ENCODE measurements around the gene ANKRD16. TPM values are rescaled to one million over a fixed set of nuclear protein-coding genes. Genes with fewer than 3 reads are reported as not detected.

The ANKRD16 gene
- total RNA-seq: 22.4 and 32.3 TPM in 2 replicates
- 29.0 and 33.8 TPM in 2 replicates for polyA plus RNA-seq

- Histone ChIP-seq H3K9me3 (ENCODE audit: low read depth) (no peaks in the 10 kb centered on the region), H3K4me1 (ENCODE audit: low read depth) (peaks cover 43% of the 10 kb centered on the region), H3K27me3 (no peaks in the 10 kb centered on the region), H3K36me3 (peaks cover 12% of the 10 kb centered on the region), H3K4me3 (peak within 1 kb of the TSS; percentile 75), H3K27ac (peak within 1 kb of the TSS; percentile 95)
- DNase-seq (ENCODE audit: low read depth in 1 of 2, low spot score in 1 of 2): peak; percentile 99 to 100
- TF ChIP-seq, protein P1, sequence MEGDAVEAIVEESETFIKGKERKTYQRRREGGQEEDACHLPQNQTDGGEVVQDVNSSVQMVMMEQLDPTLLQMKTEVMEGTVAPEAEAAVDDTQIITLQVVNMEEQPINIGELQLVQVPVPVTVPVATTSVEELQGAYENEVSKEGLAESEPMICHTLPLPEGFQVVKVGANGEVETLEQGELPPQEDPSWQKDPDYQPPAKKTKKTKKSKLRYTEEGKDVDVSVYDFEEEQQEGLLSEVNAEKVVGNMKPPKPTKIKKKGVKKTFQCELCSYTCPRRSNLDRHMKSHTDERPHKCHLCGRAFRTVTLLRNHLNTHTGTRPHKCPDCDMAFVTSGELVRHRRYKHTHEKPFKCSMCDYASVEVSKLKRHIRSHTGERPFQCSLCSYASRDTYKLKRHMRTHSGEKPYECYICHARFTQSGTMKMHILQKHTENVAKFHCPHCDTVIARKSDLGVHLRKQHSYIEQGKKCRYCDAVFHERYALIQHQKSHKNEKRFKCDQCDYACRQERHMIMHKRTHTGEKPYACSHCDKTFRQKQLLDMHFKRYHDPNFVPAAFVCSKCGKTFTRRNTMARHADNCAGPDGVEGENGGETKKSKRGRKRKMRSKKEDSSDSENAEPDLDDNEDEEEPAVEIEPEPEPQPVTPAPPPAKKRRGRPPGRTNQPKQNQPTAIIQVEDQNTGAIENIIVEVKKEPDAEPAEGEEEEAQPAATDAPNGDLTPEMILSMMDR (IDR thresholded peaks at IDR 0.05; ENCODE audit: low read depth, low read length): no peak
Observed at GRCh38 chr10:5889624-5890451, at the start of gene ANKRD16, which contains the start of gene FBH1. TSS of gene ANKRD16 (minus strand) at chr10:5889893. CDS start at chr10:5889354, 539 bp downstream. TSS of gene FBH1 (plus strand) at chr10:5890243. CDS start at chr10:5890346, 103 bp downstream.

DNA sequence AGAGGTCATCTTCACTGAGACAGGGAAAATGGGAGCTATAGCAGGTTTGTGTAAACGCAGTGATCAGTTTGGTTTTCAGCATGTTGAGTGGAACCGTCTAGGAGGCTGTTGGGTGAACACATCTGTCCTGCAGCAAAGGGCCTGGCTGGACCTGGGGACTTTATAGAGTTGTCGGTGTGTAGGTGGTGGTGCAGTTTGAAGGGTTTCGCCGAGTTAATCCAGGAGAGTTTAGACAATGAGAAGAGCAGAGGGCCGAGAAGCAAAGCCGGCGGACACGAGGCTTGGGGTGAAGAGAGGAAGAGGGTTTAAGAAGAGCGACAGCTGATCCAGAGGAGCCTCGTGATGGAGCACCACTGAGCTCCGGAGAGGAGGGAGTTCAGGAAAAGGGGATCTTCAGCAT lies 48.6 kb upstream of the ANKRD16 start:
- TF ChIP-seq, protein P1 (IDR thresholded peaks at IDR 0.05; ENCODE audit: low read depth, low read length): no peak
- H3K27ac ChIP-seq: peak overlapping the region; percentile 51
- peaks cover 34% of the 10 kb centered on the region for H3K36me3 ChIP-seq
- H3K4me1 ChIP-seq (ENCODE audit: low read depth): peaks cover 5% of the 10 kb centered on the region
- H3K4me3 ChIP-seq: no peak overlapping the region
- H3K27me3 ChIP-seq: no peaks in the 10 kb centered on the region
- DNase-seq (ENCODE audit: low read depth in 1 of 2, low spot score in 1 of 2): no peak
- H3K9me3 ChIP-seq (ENCODE audit: low read depth): no peaks in the 10 kb centered on the region

GRCh38 chr10:5937016-5937415 lies 47.3 kb upstream of the ANKRD16 start:
- Histone ChIP-seq H3K27me3 (no peaks in the 10 kb centered on the region), H3K36me3 (peaks cover 40% of the 10 kb centered on the region), H3K4me3 (no peak overlapping the region), H3K27ac (peak overlapping the region; percentile 49), H3K4me1 (ENCODE audit: low read depth) (peaks cover 5% of the 10 kb centered on the region), H3K9me3 (ENCODE audit: low read depth) (no peaks in the 10 kb centered on the region)
- TF ChIP-seq, protein P1 (IDR thresholded peaks at IDR 0.05; ENCODE audit: low read depth, low read length): no peak
- DNase-seq (ENCODE audit: low read depth in 1 of 2, low spot score in 1 of 2): no peak

GRCh38 chr10:5935628-5936027 lies 45.9 kb upstream of the ANKRD16 start:
- no peaks in the 10 kb centered on the region for H3K9me3 ChIP-seq (ENCODE audit: low read depth)
- peak overlapping the region; percentile 49 for H3K27ac ChIP-seq
- TF ChIP-seq, protein P1 (IDR thresholded peaks at IDR 0.05; ENCODE audit: low read depth, low read length): no peak
- H3K27me3 ChIP-seq: no peaks in the 10 kb centered on the region
- peaks cover 5% of the 10 kb centered on the region for H3K4me1 ChIP-seq (ENCODE audit: low read depth)
- no peak for DNase-seq (ENCODE audit: low read depth in 1 of 2, low spot score in 1 of 2)
- H3K36me3 ChIP-seq: peaks cover 54% of the 10 kb centered on the region
- no peak overlapping the region for H3K4me3 ChIP-seq

- H3K4me3 ChIP-seq: no peak overlapping the region
- peaks cover 5% of the 10 kb centered on the region for H3K4me1 ChIP-seq (ENCODE audit: low read depth)
- H3K36me3 ChIP-seq: peaks cover 70% of the 10 kb centered on the region
- H3K27ac ChIP-seq: peak overlapping the region; percentile 43
- no peak for DNase-seq (ENCODE audit: low read depth in 1 of 2, low spot score in 1 of 2)
- H3K27me3 ChIP-seq: no peaks in the 10 kb centered on the region
- H3K9me3 ChIP-seq (ENCODE audit: low read depth): no peaks in the 10 kb centered on the region
- TF ChIP-seq, protein P1 (IDR thresholded peaks at IDR 0.05; ENCODE audit: low read depth, low read length): no peak
Observed at GRCh38 chr10:5933909-5934546, 44.3 kb upstream of the ANKRD16 start.
